Measurements from ENCODE around the gene EXOSC9. TPM values are rescaled to one million over a fixed set of nuclear protein-coding genes. Genes with fewer than 3 reads are reported as not detected.

EXOSC9 gene
- total RNA-seq, 4 donors from 2014 or later, result 13.4 to 28.8 (median 19.9) TPM

- H3K27ac ChIP-seq, result no peak overlapping the region
- ATAC-seq (no peak), DNase-seq (no peak)
- peaks cover 0 to 41% of the 10 kb centered on the region in 2 donors for H3K36me3 ChIP-seq
- H3K4me3 ChIP-seq, result no peak overlapping the region
- intact Hi-C loops (cut with DNase I; ENCODE audit: low total_unique reads) (no loop called here), in situ Hi-C loops (cut with MboI; ENCODE audit: low sequenced_read_pairs in 4 of 4) (no loop called here)
- H3K4me1 ChIP-seq, result no peaks in the 10 kb centered on the region
- no peaks in the 10 kb centered on the region for H3K9me3 ChIP-seq
- H3K27me3 ChIP-seq, result no peaks in the 10 kb centered on the region
- TF ChIP-seq POLR2A (IDR thresholded peaks at IDR 0.05) (no peak), CTCF (IDR thresholded peaks at IDR 0.05 in 4 of 5, conservative IDR thresholded peaks at IDR 0.05 in 1 of 5) (no peak)
Observed at GRCh38 chr4:121842862-121843261, 41.7 kb downstream of the EXOSC9 start.

- Histone ChIP-seq H3K36me3 (peaks cover 0 to 46% of the 10 kb centered on the region in 2 donors), H3K9me3 (no peaks in the 10 kb centered on the region), H3K27ac (no peak overlapping the region), H3K27me3 (no peaks in the 10 kb centered on the region), H3K4me1 (no peaks in the 10 kb centered on the region), H3K4me3 (no peak overlapping the region)
- no peak for TF ChIP-seq POLR2A (IDR thresholded peaks at IDR 0.05)
- intact Hi-C loops (cut with DNase I; ENCODE audit: low total_unique reads) (no loop called here), in situ Hi-C loops (cut with MboI; ENCODE audit: low sequenced_read_pairs in 4 of 4) (no loop called here)
- no peak for DNase-seq
- ATAC-seq, result no peak
Observed at GRCh38 chr4:121846662-121847061, 45.5 kb downstream of the EXOSC9 start.

GRCh38 chr4:121851354-121851753, 50.2 kb downstream of the EXOSC9 start:
- ATAC-seq (no peak), DNase-seq (no peak)
- TF ChIP-seq POLR2A (IDR thresholded peaks at IDR 0.05) (no peak), CTCF (IDR thresholded peaks at IDR 0.05 in 4 of 5, conservative IDR thresholded peaks at IDR 0.05 in 1 of 5) (no peak)
- no peak overlapping the region for H3K27ac ChIP-seq
- peaks cover 0 to 26% of the 10 kb centered on the region in 2 donors for H3K36me3 ChIP-seq
- H3K4me3 ChIP-seq, result no peak overlapping the region
- H3K27me3 ChIP-seq, result no peaks in the 10 kb centered on the region
- intact Hi-C loops (cut with DNase I; ENCODE audit: low total_unique reads), result no loop called here
- H3K9me3 ChIP-seq, result no peaks in the 10 kb centered on the region
- no peaks in the 10 kb centered on the region for H3K4me1 ChIP-seq
- in situ Hi-C loops (cut with MboI; ENCODE audit: low sequenced_read_pairs in 4 of 4), result no loop called here

- no peak for TF ChIP-seq CTCF (IDR thresholded peaks at IDR 0.05 in 4 of 5, conservative IDR thresholded peaks at IDR 0.05 in 1 of 5)
- no peak for TF ChIP-seq POLR2A (IDR thresholded peaks at IDR 0.05)
- H3K36me3 ChIP-seq, result peaks cover 0 to 29% of the 10 kb centered on the region in 2 donors
- DNase-seq (no peak), ATAC-seq (no peak)
- intact Hi-C loops (cut with DNase I; ENCODE audit: low total_unique reads), result no loop called here
- H3K27me3 ChIP-seq, result no peaks in the 10 kb centered on the region
- H3K9me3 ChIP-seq, result no peaks in the 10 kb centered on the region
- H3K4me3 ChIP-seq, result no peak overlapping the region
- H3K4me1 ChIP-seq, result no peaks in the 10 kb centered on the region
- in situ Hi-C loops (cut with MboI; ENCODE audit: low sequenced_read_pairs in 4 of 4), result no loop called here
- no peak overlapping the region for H3K27ac ChIP-seq
Observed at GRCh38 chr4:121860121-121860520, 59.0 kb downstream of the EXOSC9 start.

- Histone ChIP-seq H3K4me3 (no peak overlapping the region), H3K27me3 (no peaks in the 10 kb centered on the region), H3K36me3 (peaks cover 0 to 37% of the 10 kb centered on the region in 2 donors), H3K4me1 (no peaks in the 10 kb centered on the region), H3K27ac (no peak overlapping the region), H3K9me3 (no peaks in the 10 kb centered on the region)
- intact Hi-C loops (cut with DNase I; ENCODE audit: low total_unique reads) (no loop called here), in situ Hi-C loops (cut with MboI; ENCODE audit: low sequenced_read_pairs in 4 of 4) (no loop called here)
- ATAC-seq (no peak), DNase-seq (no peak)
- TF ChIP-seq CTCF (IDR thresholded peaks at IDR 0.05 in 4 of 5, conservative IDR thresholded peaks at IDR 0.05 in 1 of 5), result no peak
- TF ChIP-seq POLR2A (IDR thresholded peaks at IDR 0.05), result no peak
Observed at GRCh38 chr4:121861426-121861825, 60.3 kb downstream of the EXOSC9 start.
